HepG2 (cell line): ENCODE results near the gene FRMD3. TPM values are rescaled to one million over a fixed set of nuclear protein-coding genes. Genes with fewer than 3 reads are reported as not detected.

ENCODE experiments used
- ATAC-seq: fragments of 200-7000 bp; cut with Tn5 transposase; 3 replicates; pipeline ENCODE4 v1.9.1; 2020; ENCODE audit warnings: mild to moderate bottlenecking, moderate library complexity
- BruUV-seq: library from RNA; stranded (reverse); fragments of 400-500 nt; replicated peaks from 2 replicates; lab custom pipeline; 2021; lab: Mats Ljungman, UMichigan
- CTCF ChIA-PET: fragments of 300-600 bp; formaldehyde crosslinking; extraction: SDS; loops from one replicate; lab custom pipeline; 2021; ENCODE audit warnings: low total read pairs, inconsistent platforms, low intra/inter-chr PET ratio; lab: Yijun Ruan, JAX
- POLR2A ChIA-PET: fragments of 350-600 bp; sonication (Branson Sonifier 250); formaldehyde crosslinking; loops from one replicate; lab custom pipeline; 2020; ENCODE audit warnings: antibody characterized with exemption, inconsistent platforms; lab: Yijun Ruan, JAX
- DNase-seq: peaks from one replicate; pipeline ENCODE4 v3.0.0-alpha.2; 2015; ENCODE audit warnings: low spot score
- FAIRE-seq: peaks from 3 replicates; lab custom pipeline; 2011; peaks lifted over from hg19 to GRCh38; lab: Jason Lieb, UNC
- H2AFZ ChIP-seq: one replicate; pipeline ENCODE4 v1.6.1; 2011; ENCODE audit warnings: low read length, inconsistent platforms
- H3K27ac ChIP-seq: fragments of 300-600 bp; 3 replicates; pipeline ENCODE4 v1.8.0; 2011; ENCODE audit warnings: mixed run types, mild to moderate bottlenecking, mixed read lengths, low read length, inconsistent platforms; ENCODE audit not compliant: insufficient read depth; ENCODE audit errors: extremely low read length
- H3K27me3 ChIP-seq, 2 experiments: fragments of 200-600 bp in 1 of 2; 2 replicates in 1 of 2; 3 replicates in 1 of 2; pipeline versions ENCODE4 v1.6.0 to v1.8.0; 2011; ENCODE audit warnings: low read length in 2 of 2, mild to moderate bottlenecking in 2 of 2, moderate library complexity in 2 of 2, inconsistent platforms in 1 of 2; ENCODE audit not compliant: insufficient read depth in 2 of 2, control insufficient read depth in 1 of 2
- H3K36me3 ChIP-seq, 2 experiments: fragments of 200-600 bp in 1 of 2; replicated peaks in 1 of 2; 2 replicates in 1 of 2; 3 replicates in 1 of 2; pipeline versions ENCODE4 v1.5.1 to v1.8.0; 2011; ENCODE audit warnings: low read length in 2 of 2, inconsistent platforms in 1 of 2; ENCODE audit not compliant: insufficient read depth in 2 of 2, control insufficient read depth in 1 of 2
- H3K4me1 ChIP-seq: 2 replicates; pipeline ENCODE4 v1.5.1; 2012; ENCODE audit warnings: low read length, inconsistent platforms; ENCODE audit not compliant: insufficient read depth
- H3K4me2 ChIP-seq: 2 replicates; pipeline ENCODE4 v1.6.0; 2011; ENCODE audit warnings: low read depth, low read length, inconsistent platforms
- H3K4me3 ChIP-seq, 3 experiments: fragments of 200-600 bp in 1 of 3; sonication (generic), shearing (Covaris generic) in 1 of 3; replicated peaks in 1 of 3; 2 replicates each; pipeline ENCODE4 v1.5.1; 2011 to 2016; ENCODE audit warnings: low read length in 3 of 3, inconsistent platforms in 2 of 3, low read depth in 2 of 3, mild to moderate bottlenecking in 2 of 3, control low read depth in 1 of 3, mixed read lengths in 1 of 3; ENCODE audit not compliant: insufficient read depth in 1 of 3
- H3K79me2 ChIP-seq: one replicate; pipeline ENCODE4 v1.6.1; 2011; ENCODE audit warnings: low read length, inconsistent platforms; ENCODE audit not compliant: insufficient read depth
- H3K9ac ChIP-seq: 2 replicates; pipeline ENCODE4 v1.6.0; 2011; ENCODE audit warnings: mild to moderate bottlenecking, low read depth, low read length, inconsistent platforms; ENCODE audit not compliant: insufficient read depth
- H3K9me3 ChIP-seq: 2 replicates; pipeline ENCODE4 v1.5.1; 2012; ENCODE audit warnings: mild to moderate bottlenecking, low read length
- H4K20me1 ChIP-seq: 2 replicates; pipeline ENCODE4 v1.6.0; 2011; ENCODE audit warnings: inconsistent platforms, mild to moderate bottlenecking, low read length, moderate library complexity; ENCODE audit not compliant: insufficient read depth
- KDM2A ChIP-seq: sonication (generic); formaldehyde crosslinking; IDR thresholded peaks from 2 replicates; pipeline ENCODE4 v1.4.0; 2020; ENCODE audit warnings: low read depth, missing genetic modification reagents, borderline replicate concordance
- SIX4 ChIP-seq: sonication (generic); formaldehyde crosslinking; IDR thresholded peaks from 2 replicates; pipeline ENCODE4 v1.4.0; 2020; ENCODE audit warnings: missing genetic modification reagents
- THAP11 ChIP-seq: IDR thresholded peaks from 2 replicates; pipeline ENCODE4 v1.6.1; 2016; ENCODE audit warnings: missing biosample characterization, missing genetic modification reagents
- U2AF1 ChIP-seq: fragments of 200-400 bp; formaldehyde crosslinking; optimal IDR thresholded peaks from 2 replicates; pipeline ENCODE3; 2017; ENCODE audit warnings: mild to moderate bottlenecking, low read depth, low read length
- ZMYM4 ChIP-seq: sonication (generic); formaldehyde crosslinking; IDR thresholded peaks from 2 replicates; pipeline ENCODE4 v1.8.1; 2023; ENCODE audit warnings: mild to moderate bottlenecking, missing genetic modification reagents
- ZNF350 ChIP-seq: sonication (generic); formaldehyde crosslinking; IDR thresholded peaks from 2 replicates; pipeline ENCODE4 v1.4.0; 2020; ENCODE audit warnings: mild to moderate bottlenecking, low read depth, missing genetic modification reagents, borderline replicate concordance
- ZNF383 ChIP-seq: sonication (generic); formaldehyde crosslinking; IDR thresholded peaks from 2 replicates; pipeline ENCODE4 v1.4.0; 2020; ENCODE audit warnings: missing genetic modification reagents, mild to moderate bottlenecking, borderline replicate concordance
- ZNF572 ChIP-seq: sonication (generic); formaldehyde crosslinking; IDR thresholded peaks from 2 replicates; pipeline ENCODE4 v1.5.1; 2020; ENCODE audit warnings: mild to moderate bottlenecking, missing genetic modification reagents
- ZNF644 ChIP-seq: IDR thresholded peaks from 2 replicates; pipeline ENCODE4 v1.6.1; 2016; ENCODE audit warnings: low read depth
- ZNF772 ChIP-seq: sonication (generic); formaldehyde crosslinking; IDR thresholded peaks from 2 replicates; pipeline ENCODE4 v1.5.0; 2020; ENCODE audit warnings: mild to moderate bottlenecking, missing genetic modification reagents
- WGBS: methylation state at CpG from one replicate; pipeline ENCODE4 v1.1.6; 2017; ENCODE audit warnings: low lambda C conversion rate; 5-methylcytosine and 5-hydroxymethylcytosine counted together
- in situ Hi-C: cut with HindIII; loops from 2 replicates; pipeline ENCODE4 v1.10.0; 2017; ENCODE audit warnings: low pct_unique_long_range_greater_than_20kb; ENCODE audit not compliant: extremely low pct_ligation_motif_present
- intact Hi-C: fragments of 100-400 bp; cut with micrococcal nuclease; formaldehyde crosslinking; loops from one replicate; pipeline ENCODE4 v1.10.0; 2022; ENCODE audit not compliant: unreplicated experiment
- polyA plus RNA-seq, 8 experiments: library from polyadenylated mRNA; depleted of rRNA in 3 of 8; stranded (reverse) in 7 of 8; unstranded in 1 of 8; fragments of >200 nt; fragmentation: Illumina TruSeq in 4 of 8; extraction: Trizol in 4 of 8; gene quantifications; 2 replicates each; pipeline versions ENCODE4 v1.2.1 to v1.2.3, GENCODE V29; 2011 to 2016; ENCODE audit warnings: low read depth in 4 of 8, missing spikeins in 1 of 8, mixed read lengths in 1 of 8; ENCODE audit not compliant: insufficient read depth in 1 of 8
- total RNA-seq, 5 experiments: library from RNA; depleted of rRNA; stranded (reverse); fragments of >200 nt; fragmentation: Illumina TruSeq; extraction: Trizol; gene quantifications; 2 replicates each; pipeline ENCODE4 v1.2.3, GENCODE V29; 2016; ENCODE audit warnings: low read depth in 1 of 5
- TF ChIP-seq, protein P1 (sequence below): sonication (generic); formaldehyde crosslinking; IDR thresholded peaks from 2 replicates; pipeline ENCODE4 v1.4.0; 2020; ENCODE audit warnings: mild to moderate bottlenecking, missing genetic modification reagents
- TF ChIP-seq, protein P2 (sequence below): sonication (generic); formaldehyde crosslinking; IDR thresholded peaks from 2 replicates; pipeline ENCODE4 v1.5.0; 2020; ENCODE audit warnings: missing genetic modification reagents, mild to moderate bottlenecking, borderline replicate concordance
- TF ChIP-seq, protein P3 (sequence below): sonication (generic); formaldehyde crosslinking; IDR thresholded peaks from 2 replicates; pipeline ENCODE4 v1.5.0; 2020; ENCODE audit warnings: mild to moderate bottlenecking, missing genetic modification reagents, moderate library complexity

The FRMD3 gene
- total and polyA plus RNA-seq, 2 of the 13 experiments (the other 11 are each of a cell fraction or from before 2014, with no cell fraction given), result 3.2 to 7.7 TPM

DNA sequence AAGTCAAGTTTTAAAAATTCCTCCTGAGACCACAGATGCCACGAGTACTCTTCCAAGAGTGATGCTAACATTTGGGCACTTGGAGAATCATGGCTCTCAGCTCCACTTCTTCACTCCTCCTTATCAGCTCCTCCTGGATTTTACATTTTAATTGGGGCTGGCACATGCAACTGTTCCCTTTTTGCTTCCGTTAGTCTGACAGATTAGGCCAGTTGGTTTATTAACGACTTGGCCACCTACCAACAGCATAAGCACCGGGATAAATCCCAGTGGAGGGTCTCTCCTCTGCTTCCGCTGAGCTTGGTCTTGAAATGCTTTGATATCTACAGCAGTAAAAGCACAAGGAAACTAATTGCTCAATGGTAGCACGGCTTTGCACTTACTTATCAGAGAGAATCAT lies 340.6 kb downstream of the FRMD3 start:
- Histone ChIP-seq H3K4me3 (no peak overlapping the region), H3K27ac (no peak overlapping the region), H3K4me1 (no peaks in the 10 kb centered on the region), H2AFZ (no peak overlapping the region), H3K4me2 (no peak overlapping the region), H3K36me3 (no peaks in the 10 kb centered on the region), H3K27me3 (peaks cover 2 to 30% of the 10 kb centered on the region in 2 experiments; a peak in 3 of 5 replicates), H4K20me1 (no peaks in the 10 kb centered on the region)
- in situ Hi-C loops, result no loop called here
- ATAC-seq (no peak), DNase-seq (no peak), FAIRE-seq (no peak)
- intact Hi-C loops, result no loop called here
- ChIA-PET CTCF (no interaction called here), POLR2A (no interaction called here)
- BruUV-seq, result no TSS peak
- WGBS, result 6% methylated on average over 6 of the region's 6 CpGs
- TF ChIP-seq ZNF350 (CRISPR knock-in tag), result no peak
- TF ChIP-seq ZNF383 (CRISPR knock-in tag), result no peak
- TF ChIP-seq, protein P1, sequence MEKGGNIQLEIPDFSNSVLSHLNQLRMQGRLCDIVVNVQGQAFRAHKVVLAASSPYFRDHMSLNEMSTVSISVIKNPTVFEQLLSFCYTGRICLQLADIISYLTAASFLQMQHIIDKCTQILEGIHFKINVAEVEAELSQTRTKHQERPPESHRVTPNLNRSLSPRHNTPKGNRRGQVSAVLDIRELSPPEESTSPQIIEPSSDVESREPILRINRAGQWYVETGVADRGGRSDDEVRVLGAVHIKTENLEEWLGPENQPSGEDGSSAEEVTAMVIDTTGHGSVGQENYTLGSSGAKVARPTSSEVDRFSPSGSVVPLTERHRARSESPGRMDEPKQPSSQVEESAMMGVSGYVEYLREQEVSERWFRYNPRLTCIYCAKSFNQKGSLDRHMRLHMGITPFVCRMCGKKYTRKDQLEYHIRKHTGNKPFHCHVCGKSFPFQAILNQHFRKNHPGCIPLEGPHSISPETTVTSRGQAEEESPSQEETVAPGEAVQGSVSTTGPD (CRISPR knock-in tag), result no peak
- no peak for TF ChIP-seq ZNF772
- no peak for TF ChIP-seq ZNF644
- TF ChIP-seq THAP11 (CRISPR knock-in tag), result no peak
- TF ChIP-seq, protein P2, sequence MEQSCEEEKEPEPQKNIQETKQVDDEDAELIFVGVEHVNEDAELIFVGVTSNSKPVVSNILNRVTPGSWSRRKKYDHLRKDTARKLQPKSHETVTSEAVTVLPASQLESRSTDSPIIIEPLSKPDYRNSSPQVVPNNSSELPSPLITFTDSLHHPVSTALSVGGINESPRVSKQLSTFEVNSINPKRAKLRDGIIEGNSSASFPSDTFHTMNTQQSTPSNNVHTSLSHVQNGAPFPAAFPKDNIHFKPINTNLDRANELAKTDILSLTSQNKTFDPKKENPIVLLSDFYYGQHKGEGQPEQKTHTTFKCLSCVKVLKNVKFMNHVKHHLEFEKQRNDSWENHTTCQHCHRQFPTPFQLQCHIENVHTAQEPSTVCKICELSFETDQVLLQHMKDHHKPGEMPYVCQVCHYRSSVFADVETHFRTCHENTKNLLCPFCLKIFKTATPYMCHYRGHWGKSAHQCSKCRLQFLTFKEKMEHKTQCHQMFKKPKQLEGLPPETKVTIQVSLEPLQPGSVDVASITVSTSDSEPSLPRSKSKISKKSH (CRISPR knock-in tag), result no peak
- no peak for TF ChIP-seq ZNF572 (CRISPR knock-in tag)
- TF ChIP-seq KDM2A, result no peak
- TF ChIP-seq, protein P3, sequence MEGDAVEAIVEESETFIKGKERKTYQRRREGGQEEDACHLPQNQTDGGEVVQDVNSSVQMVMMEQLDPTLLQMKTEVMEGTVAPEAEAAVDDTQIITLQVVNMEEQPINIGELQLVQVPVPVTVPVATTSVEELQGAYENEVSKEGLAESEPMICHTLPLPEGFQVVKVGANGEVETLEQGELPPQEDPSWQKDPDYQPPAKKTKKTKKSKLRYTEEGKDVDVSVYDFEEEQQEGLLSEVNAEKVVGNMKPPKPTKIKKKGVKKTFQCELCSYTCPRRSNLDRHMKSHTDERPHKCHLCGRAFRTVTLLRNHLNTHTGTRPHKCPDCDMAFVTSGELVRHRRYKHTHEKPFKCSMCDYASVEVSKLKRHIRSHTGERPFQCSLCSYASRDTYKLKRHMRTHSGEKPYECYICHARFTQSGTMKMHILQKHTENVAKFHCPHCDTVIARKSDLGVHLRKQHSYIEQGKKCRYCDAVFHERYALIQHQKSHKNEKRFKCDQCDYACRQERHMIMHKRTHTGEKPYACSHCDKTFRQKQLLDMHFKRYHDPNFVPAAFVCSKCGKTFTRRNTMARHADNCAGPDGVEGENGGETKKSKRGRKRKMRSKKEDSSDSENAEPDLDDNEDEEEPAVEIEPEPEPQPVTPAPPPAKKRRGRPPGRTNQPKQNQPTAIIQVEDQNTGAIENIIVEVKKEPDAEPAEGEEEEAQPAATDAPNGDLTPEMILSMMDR (CRISPR knock-in tag), result no peak
- no peak for TF ChIP-seq U2AF1
- no peak for TF ChIP-seq ZMYM4 (CRISPR knock-in tag)
- no peak for TF ChIP-seq SIX4 (CRISPR knock-in tag)
- TF ChIP-seq, all 625 proteins: peak for 0
- Histone ChIP-seq H3K9ac (no peak overlapping the region), H3K9me3 (no peaks in the 10 kb centered on the region), H3K79me2 (no peaks in the 10 kb centered on the region)
